Stimulated activated CD4-positive, alpha-beta T cell treated with anti-CD3 and anti-CD28 coated beads, Interleukin-4, amount 100 ng/mL, for 24 hours (primary cell): ENCODE results near the gene B3GALT5.

Experiments
- DNase-seq: peaks from one replicate; pipeline ENCODE4 v3.0.0-alpha.2; 2020

The B3GALT5 gene

DNA sequence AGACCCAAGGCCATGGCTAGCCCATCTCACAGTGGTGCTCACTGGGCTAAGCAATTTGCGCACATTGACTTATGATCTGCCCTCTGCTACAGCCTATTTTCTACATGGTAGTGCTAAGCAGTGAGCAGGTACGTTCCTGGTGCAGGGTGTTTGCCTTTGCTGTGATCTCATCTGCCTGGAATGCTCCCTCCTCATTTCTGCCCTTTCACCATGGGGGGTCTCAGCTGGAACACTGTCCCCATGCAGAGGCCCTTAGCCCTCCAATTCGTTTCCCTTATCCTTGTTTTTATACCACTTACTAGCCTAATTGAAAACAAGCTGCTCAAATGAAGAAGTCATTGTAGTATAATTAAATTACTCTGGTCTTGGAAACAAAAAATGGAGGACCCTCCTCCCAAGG, 2.0 kb upstream of the B3GALT5 start:
- DNase-seq = no peak

DNA sequence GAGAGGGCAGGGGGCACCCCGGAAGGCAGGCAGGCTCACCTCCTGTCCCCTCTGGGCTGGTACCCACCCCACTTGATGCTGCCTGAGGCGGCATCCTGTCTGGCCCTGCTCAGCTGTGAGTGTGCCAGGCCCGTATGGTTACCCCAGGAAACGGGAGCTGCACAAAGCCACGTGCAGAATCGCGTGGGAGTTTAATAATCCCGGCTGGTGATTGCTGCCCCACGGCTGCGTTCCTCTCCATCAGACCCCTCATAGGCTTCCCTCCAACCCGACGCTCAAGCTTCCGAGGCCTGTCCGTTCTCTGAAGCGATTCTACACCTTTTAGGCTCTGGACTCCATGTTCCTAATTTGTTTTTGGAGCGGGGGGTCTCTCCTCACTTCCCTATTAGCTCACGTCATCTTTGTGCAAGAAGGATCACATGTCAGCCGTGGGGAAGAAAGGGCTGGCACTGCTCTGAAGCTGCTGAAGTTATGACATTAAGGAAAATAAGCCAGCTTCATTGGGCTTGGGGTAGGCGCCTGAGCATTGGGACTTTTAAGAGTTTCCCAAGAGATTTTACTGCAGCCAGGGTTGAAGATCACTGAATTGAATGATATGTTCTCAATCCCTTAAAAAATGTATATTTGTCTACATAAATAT, 1.1 kb upstream of the B3GALT5 start:
- DNase-seq = no peak

DNA sequence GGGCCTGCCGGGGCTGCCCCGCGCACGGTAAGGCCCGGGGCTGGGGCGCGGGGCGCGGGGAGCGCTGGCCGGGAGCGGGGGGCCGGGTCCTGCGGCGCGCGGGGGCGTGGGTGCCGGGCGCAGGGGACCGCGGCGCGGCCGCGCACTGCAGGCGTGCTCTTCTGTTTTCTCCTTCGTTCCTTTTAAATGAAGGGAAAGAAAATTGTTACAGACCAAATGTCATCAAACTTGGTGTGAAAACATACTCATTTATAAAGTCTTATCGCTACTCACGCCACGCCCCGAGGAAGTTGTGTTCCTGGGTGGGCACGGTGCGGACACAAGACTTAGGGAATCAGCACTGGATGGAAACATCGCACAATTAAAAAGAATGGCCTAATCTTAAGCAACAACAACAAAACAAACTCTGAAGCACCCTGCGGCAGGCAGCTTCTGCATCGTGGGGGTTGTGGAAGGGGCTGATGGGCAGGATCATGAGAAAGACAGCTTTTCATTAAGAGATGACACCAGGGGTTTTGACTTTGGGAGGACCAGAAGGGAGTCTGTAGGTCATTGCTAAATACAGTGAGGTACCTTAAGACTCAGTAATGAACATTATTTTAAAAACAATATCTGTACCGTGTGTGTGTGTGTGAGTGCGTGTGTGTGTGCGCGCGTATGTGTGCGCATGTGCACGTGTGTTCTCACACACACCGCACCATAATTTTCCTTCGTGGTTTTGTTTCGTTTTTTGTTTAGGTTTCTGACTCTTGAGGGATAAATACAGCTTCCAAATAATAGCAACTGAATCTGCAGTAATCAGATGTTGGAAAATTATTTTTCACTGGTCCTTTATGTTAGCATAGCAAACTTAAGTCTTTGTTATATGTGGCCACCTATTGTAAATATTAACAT, 548 bp downstream of the B3GALT5 start:
- DNase-seq = no peak

DNA sequence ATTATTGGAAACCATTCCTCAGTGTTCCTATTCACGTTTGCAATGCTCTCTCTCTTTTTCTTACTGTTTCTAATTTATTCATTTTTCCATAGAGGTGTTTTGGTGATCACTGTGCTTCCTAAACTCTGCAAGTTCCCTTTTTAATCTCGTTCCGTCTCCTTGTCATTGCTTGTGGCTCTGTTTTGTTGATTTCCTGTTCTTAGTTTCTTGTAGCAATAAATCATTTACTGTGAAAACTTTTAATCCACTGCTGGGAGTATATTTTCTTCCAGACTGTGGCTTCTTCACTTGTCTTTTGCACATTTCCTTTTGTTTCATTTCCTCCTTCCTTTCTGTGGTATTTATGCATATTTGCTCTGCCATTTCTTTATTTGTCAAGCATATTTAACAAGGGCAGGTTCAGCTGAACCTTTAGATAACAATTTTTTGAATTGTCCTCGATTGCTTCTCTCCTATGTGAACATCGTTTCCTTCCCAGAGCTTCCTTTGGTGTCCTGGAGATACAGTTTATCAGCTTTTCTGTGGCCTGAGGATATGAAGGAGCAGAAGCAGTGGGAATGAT, 3.6 kb downstream of the B3GALT5 start:
- no peak for DNase-seq

DNA sequence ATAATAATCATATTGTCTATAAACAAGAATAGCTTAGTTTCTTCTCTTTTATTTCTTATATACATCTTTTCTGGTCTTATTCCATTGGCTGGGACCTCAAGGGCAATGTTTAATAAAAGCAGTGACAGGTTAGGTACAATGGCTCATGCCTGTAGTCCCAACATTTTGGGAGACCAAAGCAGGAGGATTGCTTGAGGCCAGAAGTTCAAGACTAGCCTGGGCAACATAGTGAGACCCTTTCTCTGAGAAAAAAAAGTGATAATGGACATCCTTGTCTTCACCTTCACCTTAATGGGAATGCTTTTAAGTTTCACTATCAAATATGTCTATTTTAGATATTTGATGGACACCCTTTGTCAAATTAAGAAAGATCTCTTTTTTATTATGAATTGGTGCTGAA, 8.1 kb downstream of the B3GALT5 start:
- no peak for DNase-seq

DNA sequence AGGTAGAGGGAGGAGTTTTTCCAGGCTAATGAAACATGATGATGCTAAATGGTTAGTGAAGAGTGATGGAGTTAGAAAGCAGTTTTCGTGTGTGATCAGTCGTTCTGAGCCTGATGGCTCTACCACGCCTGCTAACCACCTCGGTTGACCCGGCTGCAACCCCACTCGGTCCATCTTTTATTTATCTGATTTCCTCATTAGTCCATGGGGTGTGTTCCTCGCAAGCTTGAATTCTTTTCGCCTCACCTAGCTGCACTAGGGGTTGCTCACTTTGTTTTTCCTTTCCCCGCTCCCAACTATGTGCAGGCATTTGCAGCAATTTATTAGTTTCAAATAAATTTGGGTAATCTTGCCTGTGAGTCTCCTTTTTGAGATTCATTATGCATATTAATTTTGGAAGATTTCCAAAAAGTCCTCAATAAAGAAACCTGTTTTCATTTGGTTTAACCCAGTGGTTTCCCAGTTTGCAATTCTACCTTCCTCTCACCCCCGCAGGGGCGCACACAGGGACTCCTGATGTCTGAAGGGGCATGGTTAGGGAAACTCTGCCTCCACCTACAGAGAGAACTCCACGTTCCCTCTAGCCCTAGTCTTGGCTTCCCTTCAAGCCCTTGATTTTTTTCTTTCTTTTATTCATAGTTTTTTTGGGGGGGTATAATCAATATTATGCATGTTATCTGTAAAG, 12.6 kb downstream of the B3GALT5 start:
- DNase-seq = no peak

DNA sequence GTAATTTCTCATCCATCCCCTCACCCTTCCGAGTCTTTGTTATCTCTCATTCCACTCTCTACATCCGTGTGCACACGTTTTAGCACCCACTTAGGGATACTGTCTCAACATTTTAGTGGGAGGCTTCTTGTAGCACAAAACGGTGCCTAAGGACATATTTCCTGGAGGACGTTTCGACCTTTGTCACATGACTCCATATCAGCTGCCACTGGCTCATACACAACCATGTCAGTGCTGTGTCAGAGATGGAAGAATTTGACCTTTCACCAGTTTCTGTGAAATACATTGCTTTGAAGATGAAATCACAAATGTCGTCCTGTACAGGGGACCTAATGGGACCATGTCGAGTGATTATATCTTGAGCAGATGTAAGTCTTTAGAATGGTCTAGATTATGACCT, 15.6 kb downstream of the B3GALT5 start:
- DNase-seq = no peak

DNA sequence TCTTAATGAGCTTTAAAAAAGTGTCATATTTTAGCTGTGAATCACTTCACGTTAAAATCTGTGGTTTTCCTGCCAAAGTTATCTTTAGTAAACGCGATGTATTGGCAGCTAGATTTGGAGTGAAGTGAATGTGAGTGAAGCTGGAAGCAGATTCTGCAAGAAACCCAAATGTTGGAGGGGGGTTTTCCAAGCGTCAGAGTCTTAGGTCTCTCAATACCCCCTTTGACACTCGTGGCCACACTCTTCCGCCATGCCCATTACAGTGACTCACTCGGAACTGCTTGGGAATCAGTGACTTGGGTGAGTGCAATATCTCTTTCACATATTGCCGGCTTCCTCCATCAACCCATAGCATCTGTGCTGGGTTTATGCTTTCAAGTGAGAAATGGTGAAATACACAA, 17.5 kb downstream of the B3GALT5 start:
- DNase-seq = no peak

DNA sequence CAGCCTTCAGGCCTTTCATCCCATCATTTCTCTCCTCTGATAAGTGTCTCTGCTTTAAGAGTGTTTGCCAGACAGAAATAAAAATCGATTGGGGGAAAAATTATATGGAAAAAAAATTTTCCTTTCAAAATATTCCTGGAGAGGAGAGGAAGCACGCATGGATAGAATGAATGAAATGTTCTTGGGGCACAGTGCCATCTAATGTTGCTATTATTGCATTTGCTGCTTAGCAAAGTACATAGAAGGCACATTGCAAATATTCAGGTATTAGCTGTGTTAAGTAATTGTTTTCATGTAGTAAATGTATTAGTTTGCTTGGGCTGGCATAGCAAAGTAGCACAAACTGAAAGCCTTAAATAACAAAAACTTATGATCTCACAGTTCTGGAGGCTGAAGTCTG, 18.1 kb downstream of the B3GALT5 start:
- no peak for DNase-seq

DNA sequence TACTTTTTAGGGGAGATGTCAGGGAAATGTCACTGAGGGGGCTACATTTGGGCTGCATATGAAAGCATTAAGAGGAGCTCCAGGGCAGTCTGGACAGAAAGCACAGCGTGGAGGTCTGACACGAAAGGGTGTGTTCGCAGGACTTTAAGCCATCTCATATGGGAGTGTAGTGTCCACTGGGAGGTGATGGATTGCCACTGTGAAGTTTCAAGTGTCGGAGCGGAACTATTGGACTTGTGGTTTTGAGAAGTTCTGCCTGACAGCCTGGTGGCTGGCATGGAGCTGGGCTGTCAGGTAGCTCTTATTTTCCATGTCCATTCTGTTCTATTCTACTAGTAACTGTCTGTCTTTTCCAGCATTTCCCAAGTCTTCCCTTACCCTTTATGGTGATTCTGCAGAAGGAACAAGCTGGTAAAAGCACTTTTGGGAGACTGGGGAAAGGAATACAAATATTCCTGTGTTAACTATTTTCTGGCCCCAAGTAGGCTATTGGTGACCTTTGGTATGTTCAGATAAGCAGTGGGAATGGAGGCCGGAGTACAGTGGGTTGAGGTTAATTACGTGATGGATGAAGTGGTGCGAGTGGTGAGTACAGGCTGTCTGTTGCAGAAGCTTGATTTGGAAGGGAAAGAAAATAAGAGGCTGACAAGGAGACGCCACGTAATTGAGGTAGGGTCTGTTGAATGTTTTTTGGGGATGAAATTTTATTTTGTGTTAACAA, 19.3 kb downstream of the B3GALT5 start:
- no peak for DNase-seq

DNA sequence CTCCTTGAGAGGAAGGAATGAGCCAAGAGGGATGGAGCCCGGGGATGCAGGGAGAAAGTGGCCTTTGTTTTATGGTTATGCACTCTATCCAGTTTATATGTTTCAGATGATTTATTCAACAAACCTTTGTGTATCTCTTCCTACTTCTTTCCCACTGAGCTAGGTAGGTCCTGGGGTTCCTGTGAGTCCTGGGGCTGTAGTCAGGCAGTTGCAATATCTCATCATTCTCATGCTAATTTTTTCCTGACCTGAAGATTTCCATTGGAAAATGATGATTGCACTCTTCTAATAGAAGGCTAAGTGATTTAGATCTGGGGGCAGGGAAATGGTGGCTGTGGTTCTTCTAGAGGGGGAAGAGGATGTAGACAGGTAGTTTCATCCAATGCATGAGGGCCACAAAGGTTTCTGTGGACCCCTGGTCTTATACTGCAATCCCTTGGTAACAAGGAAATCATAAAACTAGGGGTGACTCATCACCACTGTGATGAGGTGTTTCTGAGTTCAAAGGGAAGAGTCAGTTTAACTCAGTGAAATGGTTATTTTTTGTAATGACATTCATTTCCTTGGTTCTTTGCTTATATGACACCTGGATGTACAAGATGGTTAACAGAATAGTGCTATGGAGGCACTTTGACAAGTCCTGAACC, 20.2 kb downstream of the B3GALT5 start:
- DNase-seq = no peak

DNA sequence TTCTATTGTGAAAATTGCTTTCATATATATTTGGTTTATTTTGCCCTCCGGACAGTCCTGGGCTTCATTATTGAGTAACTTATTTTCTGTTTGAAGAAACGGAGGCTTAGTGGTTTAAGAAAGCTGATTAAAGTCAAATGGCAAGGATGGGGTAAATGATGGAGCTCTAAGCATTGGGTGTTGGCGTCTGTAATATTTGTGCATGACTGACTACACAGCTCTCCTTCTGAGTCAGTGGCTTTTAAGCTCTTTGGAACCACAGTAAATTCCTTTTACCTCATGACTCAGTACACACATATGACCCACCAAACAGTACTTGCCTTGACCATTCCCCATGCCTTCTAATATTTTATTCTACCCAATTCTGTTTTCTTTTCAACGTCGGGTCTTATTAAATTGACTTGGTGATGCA, 21.0 kb downstream of the B3GALT5 start:
- DNase-seq = no peak

DNA sequence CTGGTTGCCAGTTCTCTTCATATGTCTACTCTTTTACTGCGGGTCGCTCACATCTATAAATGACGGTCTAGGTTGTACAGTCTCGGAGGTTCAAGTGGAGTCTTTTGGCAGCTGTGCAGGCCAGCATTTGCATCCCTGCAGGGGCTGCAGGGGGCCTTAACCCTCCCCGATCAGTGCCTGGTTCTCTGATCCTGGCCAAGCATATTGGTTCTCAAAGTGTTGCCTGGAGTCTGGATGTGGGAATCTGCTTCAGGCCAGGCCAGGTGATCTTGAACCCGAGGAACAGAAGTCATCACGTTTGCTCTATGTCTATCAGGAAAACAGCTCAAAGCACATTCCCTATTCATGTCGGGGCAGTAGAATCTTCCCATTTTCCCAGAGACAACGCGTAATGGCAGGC, 21.8 kb downstream of the B3GALT5 start:
- DNase-seq = no peak

DNA sequence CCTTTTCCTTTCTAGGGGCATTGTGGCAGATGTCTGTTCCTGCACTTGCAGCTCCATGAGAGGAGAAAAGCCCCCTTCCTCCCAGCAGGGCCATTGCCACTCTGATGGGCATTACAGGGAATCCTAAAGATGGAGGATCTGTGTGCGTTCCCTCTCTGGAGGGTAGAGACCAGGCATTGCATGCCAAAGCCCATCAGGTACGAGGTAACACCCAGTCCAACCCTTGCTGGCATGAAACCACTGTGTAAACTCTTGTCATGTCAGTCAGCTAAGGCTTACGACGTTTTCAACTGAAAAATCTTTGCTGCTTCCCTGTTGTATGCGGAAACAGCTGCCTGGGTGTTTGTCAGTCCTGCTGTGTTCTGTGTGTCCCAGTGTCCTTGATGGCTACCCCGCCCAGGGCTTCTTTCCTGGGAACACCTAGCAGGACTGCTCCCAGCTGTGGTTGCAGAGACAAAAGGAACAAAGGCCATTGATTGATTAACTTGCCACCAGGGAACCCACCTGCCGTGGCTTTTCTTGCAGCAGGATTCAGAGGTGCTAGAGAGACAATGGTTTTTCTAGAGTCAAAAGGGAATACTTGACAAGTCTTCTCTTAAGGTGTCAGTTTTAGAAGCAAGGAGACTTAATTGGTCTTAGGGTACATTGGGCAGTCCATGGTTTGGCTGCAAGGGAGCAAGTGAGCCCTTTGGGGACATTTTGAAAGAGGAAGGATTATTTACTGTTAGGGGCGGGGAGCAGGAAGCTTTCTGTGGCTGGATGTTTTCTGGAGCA, 24.6 kb downstream of the B3GALT5 start:
- DNase-seq = no peak

DNA sequence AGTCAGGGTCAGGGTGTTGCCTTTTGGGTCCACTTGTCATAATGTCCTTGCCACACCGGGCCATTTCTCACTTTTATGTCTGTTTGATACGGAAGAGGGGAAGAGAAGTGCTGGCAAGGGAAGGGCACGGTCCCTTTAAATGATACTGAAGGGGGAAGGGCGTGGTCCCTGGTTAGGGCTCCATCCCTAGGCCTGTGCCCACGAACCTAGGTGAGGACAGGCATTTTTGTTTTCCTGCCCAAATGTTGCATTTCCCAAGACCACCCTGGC, 25.2 kb downstream of the B3GALT5 start:
- DNase-seq = no peak

DNA sequence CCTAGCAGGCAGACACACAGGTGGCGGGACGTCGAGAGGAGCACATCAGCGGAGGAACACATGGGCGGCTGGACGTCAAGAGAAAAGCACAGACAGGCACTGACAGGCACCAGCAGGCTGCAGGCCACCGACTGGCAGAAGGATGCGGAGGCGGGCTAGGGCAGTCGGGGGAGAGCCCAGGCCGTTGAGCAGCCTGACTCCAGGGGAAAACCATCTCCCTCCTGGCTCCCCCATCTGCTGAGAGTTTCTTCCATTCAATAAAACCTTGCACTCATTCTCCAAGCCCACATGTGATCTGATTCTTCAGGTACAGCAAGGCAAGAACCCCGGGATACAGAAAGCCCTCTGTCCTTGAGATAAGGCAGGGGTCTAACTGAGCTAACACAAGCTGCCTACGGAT, 25.5 kb downstream of the B3GALT5 start:
- DNase-seq = no peak

DNA sequence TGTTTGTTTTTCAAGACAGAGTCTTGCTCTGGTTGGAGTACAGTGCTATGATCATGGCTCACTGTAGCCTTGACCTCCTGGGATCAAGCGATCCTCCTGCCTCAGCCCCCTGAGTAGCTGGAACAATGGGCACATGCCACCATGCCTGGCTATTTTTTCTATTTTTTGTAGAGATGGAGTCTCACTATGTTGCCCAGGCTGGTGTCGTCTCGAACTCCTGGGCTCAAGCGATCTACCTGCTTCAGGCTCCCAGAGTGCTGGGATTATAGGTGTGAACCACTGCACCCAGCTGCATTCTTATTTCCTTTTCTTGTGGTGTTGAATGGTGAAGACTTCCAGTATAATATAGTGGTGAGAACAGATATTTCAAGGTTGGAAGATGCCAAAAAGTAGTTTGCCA, 28.0 kb downstream of the B3GALT5 start:
- DNase-seq = no peak

DNA sequence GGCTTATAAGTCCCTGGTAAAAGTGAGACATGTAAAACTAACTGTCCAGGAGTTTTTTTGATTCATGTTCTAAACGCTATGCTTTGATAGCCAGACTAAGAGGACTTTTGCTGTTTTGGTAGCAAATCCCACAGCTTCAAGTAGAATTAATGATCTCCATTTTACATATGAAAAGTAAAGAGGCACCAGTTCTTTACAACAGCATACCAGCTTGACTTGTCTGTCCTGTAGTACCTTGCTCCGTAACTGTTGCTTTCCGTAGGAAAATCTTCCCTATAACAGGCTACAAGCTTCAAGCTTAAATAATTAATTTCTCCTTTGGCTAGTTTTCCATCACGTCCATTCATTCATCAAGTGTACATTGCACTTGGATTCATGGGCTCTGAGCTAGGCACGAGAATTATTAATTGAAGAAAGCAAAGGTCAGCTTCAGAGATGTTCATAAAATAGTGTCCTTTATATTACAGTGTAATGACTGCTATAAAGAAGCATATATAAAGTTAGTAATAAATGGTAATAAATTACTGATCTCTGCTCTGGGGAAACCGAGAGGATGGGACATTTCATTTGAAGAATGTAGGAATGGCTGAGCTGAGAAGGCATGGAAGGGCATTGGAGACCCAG, 29.2 kb downstream of the B3GALT5 start:
- no peak for DNase-seq

DNA sequence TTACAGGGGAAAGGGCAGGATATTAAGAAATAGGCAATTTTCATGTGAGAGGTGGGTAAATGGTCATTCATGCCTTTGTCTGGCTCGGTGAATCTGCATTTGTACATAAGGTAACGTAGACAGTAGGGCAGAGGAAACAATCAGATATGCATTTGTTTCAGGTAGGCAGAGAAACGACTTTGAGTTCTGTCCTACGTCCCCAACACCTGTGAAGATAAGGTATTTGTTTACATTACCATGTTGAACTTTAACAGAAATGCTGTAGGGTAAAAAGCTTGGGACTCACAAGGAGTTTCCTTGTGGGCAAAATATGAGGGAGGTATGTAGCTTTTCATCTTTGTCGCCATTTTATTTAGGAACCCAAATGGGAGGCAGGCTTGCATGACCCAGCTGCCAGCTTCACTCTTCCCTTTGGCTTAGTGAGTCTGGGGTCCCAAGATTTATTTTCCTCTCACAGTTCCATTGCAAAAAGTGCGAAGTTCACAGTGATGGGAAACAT, 31.4 kb downstream of the B3GALT5 start:
- no peak for DNase-seq

DNA sequence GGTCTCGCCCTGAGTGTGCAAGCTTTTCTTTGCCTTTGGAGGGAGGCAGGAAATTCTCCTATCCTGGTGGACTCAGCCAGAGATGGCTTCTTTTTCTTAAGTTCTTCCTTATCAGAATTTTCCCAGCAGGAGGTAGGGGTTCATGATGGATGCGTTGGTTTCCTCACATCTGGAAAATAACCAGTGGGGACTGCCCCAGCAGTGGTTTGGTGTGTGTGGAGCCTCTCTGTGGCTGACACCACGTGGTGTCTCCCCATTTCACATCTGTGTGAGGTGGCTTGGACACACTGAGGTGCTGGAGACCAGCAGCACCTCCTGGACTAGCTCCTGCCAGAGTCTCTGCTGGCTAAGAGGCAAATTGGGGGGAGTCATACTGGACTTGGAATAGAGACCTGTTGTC, 32.6 kb downstream of the B3GALT5 start:
- no peak for DNase-seq

DNA sequence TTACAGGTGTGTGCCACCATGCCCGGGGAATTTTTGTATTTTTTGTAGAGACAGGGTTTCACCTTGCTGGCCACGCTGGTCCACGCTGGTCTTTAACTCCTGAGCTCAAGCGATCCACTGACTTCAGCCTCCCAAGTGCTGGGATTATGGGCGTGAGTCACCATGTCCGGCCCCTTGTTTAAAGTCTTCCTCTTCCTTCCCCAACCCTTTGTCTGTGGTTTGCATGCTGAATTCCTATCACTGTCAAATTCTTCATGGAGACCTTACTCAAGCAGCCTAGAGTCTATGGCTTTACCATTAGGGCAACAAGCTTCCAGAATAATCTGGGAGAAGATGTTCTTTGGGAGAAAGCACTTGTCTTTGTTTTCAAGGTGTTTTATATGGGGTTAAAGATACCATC, 34.7 kb downstream of the B3GALT5 start:
- no peak for DNase-seq
